Thyroid gland (tissue), 4 donors: ENCODE results near the gene SNED1. TPM values are rescaled to one million over a fixed set of nuclear protein-coding genes. Genes with fewer than 3 reads are reported as not detected.
A peak's percentile ranks its signal among the peaks of the same experiment; 100 is the strongest.

Experiments
- DNase-seq, 2 donors: peaks; one replicate each; pipeline ENCODE4 v3.0.0-alpha.2; 2019
- H3K27ac ChIP-seq, 3 donors: fragments of 200-600 bp; sonication (generic); 1 replicate in 2 of 3; 2 replicates in 1 of 3; pipeline ENCODE4 v1.5.1; 2016 to 2019; ENCODE audit warnings: mild to moderate bottlenecking in 1 of 3, moderate library complexity in 1 of 3
- H3K27me3 ChIP-seq: fragments of 200-600 bp; sonication (generic); one replicate; pipeline ENCODE4 v1.5.1; 2019
- H3K36me3 ChIP-seq, 2 donors: fragments of 200-600 bp; sonication (generic); one replicate each; pipeline ENCODE4 v1.5.1; 2016 to 2019
- H3K4me1 ChIP-seq, 2 donors: fragments of 200-600 bp; sonication (generic); one replicate each; pipeline ENCODE4 v1.5.1; 2017 to 2019
- H3K4me3 ChIP-seq, 3 donors: fragments of 200-600 bp; sonication (generic); replicated peaks in 1 of 3; 1 replicate in 2 of 3; 2 replicates in 1 of 3; pipeline ENCODE4 v1.5.1; 2016; ENCODE audit warnings: mild to moderate bottlenecking in 1 of 3
- H3K9me3 ChIP-seq: fragments of 200-600 bp; sonication (generic); one replicate; pipeline ENCODE4 v1.5.1; 2017
- CTCF ChIP-seq, 6 experiments: fragments of 200-600 bp in 3 of 6; fragments of 450-650 bp in 3 of 6; sonication (generic) in 3 of 6; IDR thresholded peaks; one replicate each; pipeline ENCODE4 v1.5.1; 2016 to 2019; ENCODE audit warnings: antibody characterized with exemption in 6 of 6, mild to moderate bottlenecking in 2 of 6, inconsistent platforms in 1 of 6, moderate library complexity in 1 of 6
- POLR2A ChIP-seq, 2 donors: fragments of 450-650 bp; IDR thresholded peaks; one replicate each; pipeline ENCODE4 v1.6.1; 2017; ENCODE audit warnings: antibody characterized with exemption in 2 of 2, mild to moderate bottlenecking in 2 of 2, moderate library complexity in 1 of 2
- WGBS, 2 donors: methylation state at CpG; one replicate each; pipeline ENCODE4 v1.1.5; 2017; 5-methylcytosine and 5-hydroxymethylcytosine counted together
- intact Hi-C: fragments of 100-400 bp; cut with DNase I; formaldehyde crosslinking; loops from one replicate; pipeline ENCODE4 v1.15.1; 2023
- total RNA-seq, 4 donors: library from RNA; depleted of rRNA; stranded (reverse); fragments of >200 nt; gene quantifications; one replicate each; pipeline ENCODE4 v1.2.3, GENCODE V29; 2016

SNED1 gene
- total RNA-seq, 4 donors from 2014 or later: 47.7 to 122 (median 68.7) TPM

GRCh38 chr2:241068136-241068941 lies 69.9 kb downstream of the SNED1 start:
- H3K9me3 ChIP-seq: no peaks in the 10 kb centered on the region
- intact Hi-C loops: no loop called here
- WGBS, 2 donors: 93% methylated on average over 23 of the region's 25 CpGs
- no peak overlapping the region for H3K27ac ChIP-seq
- H3K36me3 ChIP-seq: peaks cover 50 to 71% of the 10 kb centered on the region in 2 donors
- DNase-seq: no peak
- TF ChIP-seq POLR2A (IDR thresholded peaks at IDR 0.05) (no peak), CTCF (IDR thresholded peaks at IDR 0.05) (no peak)
- peaks cover 12 to 26% of the 10 kb centered on the region in 2 donors for H3K4me1 ChIP-seq
- H3K4me3 ChIP-seq: no peak overlapping the region
- H3K27me3 ChIP-seq: no peaks in the 10 kb centered on the region

- 90 to 92% methylated on average over 7 to 22 of the region's 28 CpGs for WGBS, 2 donors
- Histone ChIP-seq H3K27ac (no peak overlapping the region), H3K4me1 (peaks cover 11 to 19% of the 10 kb centered on the region in 2 donors), H3K27me3 (no peaks in the 10 kb centered on the region), H3K9me3 (no peaks in the 10 kb centered on the region), H3K36me3 (peaks cover 59 to 79% of the 10 kb centered on the region in 2 donors), H3K4me3 (no peak overlapping the region)
- TF ChIP-seq POLR2A (IDR thresholded peaks at IDR 0.05) (no peak), CTCF (IDR thresholded peaks at IDR 0.05) (no peak)
- intact Hi-C loops: no loop called here
- DNase-seq: no peak
Observed at GRCh38 chr2:241068942-241069810, 70.8 kb downstream of the SNED1 start.

- 87% methylated on average over 8 to 24 of the region's 26 CpGs for WGBS, 2 donors
- no peak overlapping the region for H3K27ac ChIP-seq
- H3K36me3 ChIP-seq: peaks cover 64 to 80% of the 10 kb centered on the region in 2 donors
- no peaks in the 10 kb centered on the region for H3K9me3 ChIP-seq
- DNase-seq: peak in 1 of 2 donors; percentile 1
- H3K4me3 ChIP-seq: no peak overlapping the region
- H3K4me1 ChIP-seq: peaks cover 4 to 13% of the 10 kb centered on the region in 2 donors
- TF ChIP-seq POLR2A (IDR thresholded peaks at IDR 0.05): no peak
- no peak for TF ChIP-seq CTCF (IDR thresholded peaks at IDR 0.05)
- intact Hi-C loops: no loop called here
- H3K27me3 ChIP-seq: no peaks in the 10 kb centered on the region
Observed at GRCh38 chr2:241069821-241070281, 71.4 kb downstream of the SNED1 start.

- 96 to 98% methylated on average over 12 to 13 of the region's 13 CpGs for WGBS, 2 donors
- DNase-seq: no peak
- intact Hi-C loops: no loop called here
- Histone ChIP-seq H3K27me3 (no peaks in the 10 kb centered on the region), H3K4me1 (peaks cover 0 to 8% of the 10 kb centered on the region in 2 donors), H3K4me3 (no peak overlapping the region), H3K36me3 (peaks cover 69 to 75% of the 10 kb centered on the region in 2 donors), H3K9me3 (no peaks in the 10 kb centered on the region), H3K27ac (no peak overlapping the region)
- TF ChIP-seq CTCF (IDR thresholded peaks at IDR 0.05) (no peak), POLR2A (IDR thresholded peaks at IDR 0.05) (no peak)
Observed at GRCh38 chr2:241070361-241070760, 71.9 kb downstream of the SNED1 start.
